IMR-90 (cell line): ENCODE data around the gene APOA4. TPM values are rescaled to one million over a fixed set of nuclear protein-coding genes. Genes with fewer than 3 reads are reported as not detected.

Source experiments
- ATAC-seq: fragments of 200-7000 bp; cut with Tn5 transposase; 2 replicates; pipeline ENCODE4 v1.9.1; 2020; ENCODE audit warnings: low read depth, mild to moderate bottlenecking, moderate library complexity
- BruUV-seq: library from RNA; stranded (reverse); fragments of 400-500 nt; replicated peaks from 2 replicates; lab custom pipeline; 2021; lab: Mats Ljungman, UMichigan
- CTCF ChIA-PET: fragments of 300-600 bp; formaldehyde crosslinking; extraction: SDS; loops from one replicate; lab custom pipeline; 2021; ENCODE audit warnings: antibody characterized with exemption; lab: Yijun Ruan, JAX
- POLR2A ChIA-PET: fragments of 300-600 bp; sonication (Branson Sonifier 250); formaldehyde crosslinking; loops from one replicate; lab custom pipeline; 2022; ENCODE audit warnings: antibody characterized with exemption; ENCODE audit not compliant: unreplicated experiment; lab: Charles Lee
- DNase-seq: peaks from one replicate; pipeline ENCODE4 v3.0.0; 2013
- H2AFZ ChIP-seq: replicated peaks from 2 replicates; pipeline ENCODE3; 2013; ENCODE audit warnings: low read length, mild to moderate bottlenecking; ENCODE audit not compliant: poor library complexity
- H2AK5ac ChIP-seq: 2 replicates; pipeline ENCODE4 v1.6.1; 2013; ENCODE audit warnings: low read depth, low read length, inconsistent platforms
- H2AK9ac ChIP-seq: replicated peaks from 2 replicates; pipeline ENCODE3; 2013; ENCODE audit warnings: mild to moderate bottlenecking, low read depth, low read length, moderate library complexity; ENCODE audit not compliant: poor library complexity
- H2BK120ac ChIP-seq: 2 replicates; pipeline ENCODE4 v1.6.1; 2013; ENCODE audit warnings: low read depth, low read length, inconsistent platforms
- H2BK15ac ChIP-seq: 3 replicates; pipeline ENCODE4 v1.6.1; 2013; ENCODE audit warnings: low read depth, low read length, inconsistent platforms
- H2BK20ac ChIP-seq: 2 replicates; pipeline ENCODE4 v1.6.1; 2013; ENCODE audit warnings: low read depth, mild to moderate bottlenecking, inconsistent platforms, low read length, moderate library complexity
- H2BK5ac ChIP-seq: 2 replicates; pipeline ENCODE4 v1.6.1; 2013; ENCODE audit warnings: mild to moderate bottlenecking, low read depth, low read length, inconsistent platforms; ENCODE audit not compliant: poor library complexity, severe bottlenecking
- H3K14ac ChIP-seq: replicated peaks from 2 replicates; pipeline ENCODE4 v1.6.1; 2013; ENCODE audit warnings: low read depth, low read length, inconsistent platforms
- H3K18ac ChIP-seq: 2 replicates; pipeline ENCODE4 v1.6.1; 2013; ENCODE audit warnings: low read depth, low read length, control low read depth
- H3K23ac ChIP-seq: 2 replicates; pipeline ENCODE4 v1.6.1; 2013; ENCODE audit warnings: low read depth, low read length, inconsistent platforms
- H3K27ac ChIP-seq: 2 replicates; pipeline ENCODE4 v1.5.1; 2013; ENCODE audit warnings: mild to moderate bottlenecking, control low read depth, low read length; ENCODE audit not compliant: insufficient read depth
- H3K27me3 ChIP-seq: 2 replicates; pipeline ENCODE4 v1.6.1; 2013; ENCODE audit warnings: low read length; ENCODE audit not compliant: control insufficient read depth, insufficient read depth
- H3K36me3 ChIP-seq: 2 replicates; pipeline ENCODE4 v1.6.1; 2013; ENCODE audit warnings: low read length, mixed read lengths; ENCODE audit not compliant: control insufficient read depth, insufficient read depth
- H3K4ac ChIP-seq: 2 replicates; pipeline ENCODE4 v1.6.1; 2013; ENCODE audit warnings: low read depth, low read length, inconsistent platforms
- H3K4me1 ChIP-seq: 2 replicates; pipeline ENCODE4 v1.6.1; 2013; ENCODE audit warnings: low read length, mixed read lengths; ENCODE audit not compliant: control insufficient read depth, insufficient read depth
- H3K4me2 ChIP-seq: 2 replicates; pipeline ENCODE4 v1.6.1; 2013; ENCODE audit warnings: low read depth, mild to moderate bottlenecking, control low read depth, low read length, moderate library complexity
- H3K4me3 ChIP-seq: 2 replicates; pipeline ENCODE4 v1.5.1; 2013; ENCODE audit warnings: low read depth, mild to moderate bottlenecking, control low read depth, low read length, moderate library complexity; ENCODE audit not compliant: insufficient read depth
- H3K56ac ChIP-seq: 2 replicates; pipeline ENCODE4 v1.6.1; 2013; ENCODE audit warnings: low read length, inconsistent platforms; ENCODE audit not compliant: insufficient read depth; ENCODE audit errors: extremely low read depth
- H3K79me1 ChIP-seq, 2 experiments: 2 replicates each; pipeline ENCODE4 v1.6.1; 2013; ENCODE audit warnings: low read length in 2 of 2, inconsistent platforms in 1 of 2, low read depth in 1 of 2
- H3K9ac ChIP-seq: 2 replicates; pipeline ENCODE4 v1.6.1; 2013; ENCODE audit warnings: low read depth, low read length, control low read depth
- H3K9me1 ChIP-seq: 2 replicates; pipeline ENCODE4 v1.6.1; 2013; ENCODE audit warnings: low read length, inconsistent platforms; ENCODE audit not compliant: insufficient read depth
- H3K9me3 ChIP-seq: 2 replicates; pipeline ENCODE4 v1.6.1; 2013; ENCODE audit warnings: low read length; ENCODE audit not compliant: control insufficient read depth, insufficient read depth
- H4K20me1 ChIP-seq: 2 replicates; pipeline ENCODE4 v1.6.1; 2013; ENCODE audit warnings: low read length, inconsistent platforms; ENCODE audit not compliant: insufficient read depth
- H4K5ac ChIP-seq: 2 replicates; pipeline ENCODE4 v1.6.1; 2013; ENCODE audit warnings: mild to moderate bottlenecking, low read depth, low read length, control low read depth
- H4K8ac ChIP-seq, 2 experiments: 2 replicates each; pipeline ENCODE4 v1.6.1; 2013; ENCODE audit warnings: low read depth in 2 of 2, low read length in 2 of 2, control low read depth in 1 of 2, inconsistent platforms in 1 of 2
- H4K91ac ChIP-seq: 2 replicates; pipeline ENCODE4 v1.6.1; 2013; ENCODE audit warnings: low read depth, low read length, inconsistent platforms; ENCODE audit not compliant: insufficient read depth
- BHLHE40 ChIP-seq: fragments of 150-350 bp; IDR thresholded peaks from 2 replicates; pipeline ENCODE4 v1.6.1; 2016; ENCODE audit warnings: mild to moderate bottlenecking, low read depth, low read length
- CEBPB ChIP-seq: IDR thresholded peaks from 2 replicates; pipeline ENCODE4 v1.6.1; 2012; ENCODE audit warnings: low read depth, low read length, improper control_type of control experiment
- CHD1 ChIP-seq: IDR thresholded peaks from 2 replicates; pipeline ENCODE4 v1.6.1; 2012; ENCODE audit warnings: low read depth, low read length, improper control_type of control experiment
- FOS ChIP-seq: fragments of 150-350 bp; IDR thresholded peaks from 2 replicates; pipeline ENCODE4 v1.6.1; 2016; ENCODE audit warnings: low read depth, low read length
- MAFK ChIP-seq: IDR thresholded peaks from 2 replicates; pipeline ENCODE4 v1.6.1; 2012; ENCODE audit warnings: low read depth, low read length, improper control_type of control experiment
- MXI1 ChIP-seq: IDR thresholded peaks from 2 replicates; pipeline ENCODE4 v1.6.1; 2012; ENCODE audit warnings: low read depth, mild to moderate bottlenecking, low read length, moderate library complexity, borderline replicate concordance
- NFE2L2 ChIP-seq: fragments of 150-350 bp; IDR thresholded peaks from 2 replicates; pipeline ENCODE4 v1.6.1; 2016; ENCODE audit warnings: low read depth, mild to moderate bottlenecking, low read length
- POLR2A ChIP-seq: IDR thresholded peaks from 2 replicates; pipeline ENCODE4 v1.6.1; 2012; ENCODE audit warnings: mild to moderate bottlenecking, low read depth, low read length
- RAD21 ChIP-seq: IDR thresholded peaks from 2 replicates; pipeline ENCODE4 v1.6.1; 2012; ENCODE audit warnings: low read length, improper control_type of control experiment
- RCOR1 ChIP-seq: IDR thresholded peaks from 2 replicates; pipeline ENCODE4 v1.6.1; 2012; ENCODE audit warnings: mild to moderate bottlenecking, low read length, improper control_type of control experiment; ENCODE audit not compliant: insufficient replicate concordance
- RFX5 ChIP-seq: IDR thresholded peaks from 2 replicates; pipeline ENCODE4 v1.8.0; 2012; ENCODE audit warnings: low read depth, mild to moderate bottlenecking, low read length, moderate library complexity
- SMC3 ChIP-seq: fragments of 150-350 bp; IDR thresholded peaks from 2 replicates; pipeline ENCODE4 v1.6.1; 2016; ENCODE audit warnings: low read depth, mild to moderate bottlenecking, antibody characterized with exemption, low read length, moderate library complexity
- WGBS, 2 experiments: methylation state at CpG; one replicate each; pipeline versions ENCODE4 v1.1.5 to v1.1.7; 2013; ENCODE audit warnings: missing lambda C conversion rate in 2 of 2; ENCODE audit not compliant: insufficient read length in 1 of 2; ENCODE audit errors: extremely low coverage in 2 of 2; 5-methylcytosine and 5-hydroxymethylcytosine counted together
- dilution Hi-C: fragments of 300-500 bp; cut with HindIII; formaldehyde crosslinking; loops from one replicate; pipeline ENCODE4 v1.14.3; 2018; ENCODE audit warnings: low sequenced_read_pairs; ENCODE audit not compliant: unreplicated experiment
- in situ Hi-C: fragments of 300-500 bp; cut with MboI; formaldehyde crosslinking; loops from 3 replicates; pipeline ENCODE4 v1.14.3; 2019; ENCODE audit warnings: low sequenced_read_pairs, inconsistent platforms, mixed read lengths
- intact Hi-C: fragments of 100-400 bp; cut with micrococcal nuclease; formaldehyde crosslinking; loops from 2 replicates; pipeline ENCODE4 v1.10.0; 2022
- polyA plus RNA-seq, 3 experiments: library from polyadenylated mRNA; depleted of rRNA; stranded (reverse); fragments of >200 nt; gene quantifications; 2 replicates each; pipeline ENCODE4 v1.2.3, GENCODE V29; 2012; ENCODE audit warnings: low replicate concordance in 1 of 3
- total RNA-seq: library from RNA; depleted of rRNA; stranded (reverse); fragments of >200 nt; gene quantifications from 2 replicates; pipeline ENCODE4 v1.2.3, GENCODE V29; 2012
- TF ChIP-seq, protein P1 (sequence below): fragments of 150-350 bp; IDR thresholded peaks from 2 replicates; pipeline ENCODE4 v1.6.1; 2016; ENCODE audit warnings: low read depth, mild to moderate bottlenecking, low read length, moderate library complexity, borderline replicate concordance
- TF ChIP-seq, protein P2 (sequence below): fragments of 150-350 bp; IDR thresholded peaks from 2 replicates; pipeline ENCODE4 v1.6.1; 2017; ENCODE audit warnings: mild to moderate bottlenecking, antibody characterized with exemption, low read length, low read depth
- TF ChIP-seq, protein P3 (sequence below): conservative IDR thresholded peaks from 2 replicates; pipeline ENCODE4 v1.5.1; 2012; ENCODE audit warnings: mild to moderate bottlenecking, low read depth, low read length, improper control_type of control experiment

Gene APOA4
- total and polyA plus RNA-seq, 2 of the 4 experiments (the other 2 are of a cell fraction) = not detected

DNA sequence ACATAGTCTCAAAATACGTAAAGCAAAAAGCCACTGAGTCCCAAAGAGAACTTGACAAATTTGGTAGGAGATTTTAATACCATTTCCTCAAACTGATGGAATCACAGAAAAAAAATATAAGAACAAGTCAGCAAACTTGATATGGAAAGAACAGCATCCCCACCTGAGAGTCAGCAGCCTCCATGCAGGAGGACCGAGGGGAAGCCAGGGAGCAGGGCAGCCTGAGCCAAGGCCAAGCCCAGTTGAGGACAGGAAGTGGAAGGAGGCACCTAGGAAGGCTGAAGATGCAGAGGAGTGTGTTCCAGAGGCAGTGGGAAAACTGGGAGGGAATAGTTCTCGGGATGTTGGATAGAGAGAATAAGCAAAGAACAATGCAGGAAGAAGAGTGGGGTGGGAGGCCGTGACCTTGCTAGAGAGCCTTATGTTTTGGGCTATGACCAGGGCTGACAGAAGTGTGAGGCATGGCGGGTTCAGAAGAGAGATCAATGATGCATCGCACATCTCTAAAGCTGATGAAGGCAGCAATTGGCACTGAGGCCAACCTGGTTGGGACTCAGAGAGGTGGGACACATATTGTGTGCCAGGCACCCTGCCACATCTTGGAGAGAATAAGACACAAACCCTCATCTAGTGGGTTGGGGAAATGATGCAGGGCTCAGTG, 15.4 kb downstream of the APOA4 start:
- no TSS peak for BruUV-seq
- no peak overlapping the region for H4K5ac ChIP-seq
- no peak overlapping the region for H2AK9ac ChIP-seq
- 70% methylated on average over 2 of the region's 6 CpGs; no CpG with 5 or more reads in 1 of the 2 experiments for WGBS, 2 experiments
- no peak for DNase-seq
- H3K9ac ChIP-seq = no peak overlapping the region
- no peak overlapping the region for H3K56ac ChIP-seq
- intact Hi-C loops (loop anchor here (1.0 kb wide), 1 partner anchor 11 kb away; no protein-coding TSS in a partner anchor), in situ Hi-C loops (no loop called here), dilution Hi-C loops (no loop called here)
- H3K18ac ChIP-seq = no peak overlapping the region
- no peak overlapping the region for H3K4me2 ChIP-seq
- no peak overlapping the region for H2BK5ac ChIP-seq
- no peak overlapping the region for H3K27ac ChIP-seq
- no peaks in the 10 kb centered on the region for H3K9me3 ChIP-seq
- ChIA-PET CTCF (interaction anchor here (0.6 kb wide), 1 partner anchor 171 kb away, joined by 3 read pairs; no protein-coding TSS in a partner anchor), POLR2A (no interaction called here)
- H4K8ac ChIP-seq = no peak overlapping the region
- H3K79me1 ChIP-seq = no peaks in the 10 kb centered on the region
- no peak overlapping the region for H2BK15ac ChIP-seq
- H3K36me3 ChIP-seq = no peaks in the 10 kb centered on the region
- peaks cover 8% of the 10 kb centered on the region for H3K27me3 ChIP-seq
- no peaks in the 10 kb centered on the region for H3K4me1 ChIP-seq
- H2AFZ ChIP-seq = no peak overlapping the region
- H3K14ac ChIP-seq = no peak overlapping the region
- H4K91ac ChIP-seq = no peak overlapping the region
- H2BK120ac ChIP-seq = no peak overlapping the region
- TF ChIP-seq, protein P1, sequence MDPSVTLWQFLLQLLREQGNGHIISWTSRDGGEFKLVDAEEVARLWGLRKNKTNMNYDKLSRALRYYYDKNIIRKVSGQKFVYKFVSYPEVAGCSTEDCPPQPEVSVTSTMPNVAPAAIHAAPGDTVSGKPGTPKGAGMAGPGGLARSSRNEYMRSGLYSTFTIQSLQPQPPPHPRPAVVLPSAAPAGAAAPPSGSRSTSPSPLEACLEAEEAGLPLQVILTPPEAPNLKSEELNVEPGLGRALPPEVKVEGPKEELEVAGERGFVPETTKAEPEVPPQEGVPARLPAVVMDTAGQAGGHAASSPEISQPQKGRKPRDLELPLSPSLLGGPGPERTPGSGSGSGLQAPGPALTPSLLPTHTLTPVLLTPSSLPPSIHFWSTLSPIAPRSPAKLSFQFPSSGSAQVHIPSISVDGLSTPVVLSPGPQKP = no peak
- TF ChIP-seq RAD21 (no peak), CHD1 (no peak), NFE2L2 (no peak), MXI1 (no peak), FOS (no peak), CEBPB (no peak), RFX5 (no peak), MAFK (no peak), RCOR1 (no peak), BHLHE40 (no peak), SMC3 (no peak), POLR2A (no peak)
- TF ChIP-seq, protein P2, sequence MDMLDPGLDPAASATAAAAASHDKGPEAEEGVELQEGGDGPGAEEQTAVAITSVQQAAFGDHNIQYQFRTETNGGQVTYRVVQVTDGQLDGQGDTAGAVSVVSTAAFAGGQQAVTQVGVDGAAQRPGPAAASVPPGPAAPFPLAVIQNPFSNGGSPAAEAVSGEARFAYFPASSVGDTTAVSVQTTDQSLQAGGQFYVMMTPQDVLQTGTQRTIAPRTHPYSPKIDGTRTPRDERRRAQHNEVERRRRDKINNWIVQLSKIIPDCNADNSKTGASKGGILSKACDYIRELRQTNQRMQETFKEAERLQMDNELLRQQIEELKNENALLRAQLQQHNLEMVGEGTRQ = no peak
- TF ChIP-seq, protein P3, sequence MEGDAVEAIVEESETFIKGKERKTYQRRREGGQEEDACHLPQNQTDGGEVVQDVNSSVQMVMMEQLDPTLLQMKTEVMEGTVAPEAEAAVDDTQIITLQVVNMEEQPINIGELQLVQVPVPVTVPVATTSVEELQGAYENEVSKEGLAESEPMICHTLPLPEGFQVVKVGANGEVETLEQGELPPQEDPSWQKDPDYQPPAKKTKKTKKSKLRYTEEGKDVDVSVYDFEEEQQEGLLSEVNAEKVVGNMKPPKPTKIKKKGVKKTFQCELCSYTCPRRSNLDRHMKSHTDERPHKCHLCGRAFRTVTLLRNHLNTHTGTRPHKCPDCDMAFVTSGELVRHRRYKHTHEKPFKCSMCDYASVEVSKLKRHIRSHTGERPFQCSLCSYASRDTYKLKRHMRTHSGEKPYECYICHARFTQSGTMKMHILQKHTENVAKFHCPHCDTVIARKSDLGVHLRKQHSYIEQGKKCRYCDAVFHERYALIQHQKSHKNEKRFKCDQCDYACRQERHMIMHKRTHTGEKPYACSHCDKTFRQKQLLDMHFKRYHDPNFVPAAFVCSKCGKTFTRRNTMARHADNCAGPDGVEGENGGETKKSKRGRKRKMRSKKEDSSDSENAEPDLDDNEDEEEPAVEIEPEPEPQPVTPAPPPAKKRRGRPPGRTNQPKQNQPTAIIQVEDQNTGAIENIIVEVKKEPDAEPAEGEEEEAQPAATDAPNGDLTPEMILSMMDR = no peak
- H3K4me3 ChIP-seq = no peak overlapping the region
- no peak overlapping the region for H3K23ac ChIP-seq
- H3K4ac ChIP-seq = no peak overlapping the region
- no peak for ATAC-seq
- H3K9me1 ChIP-seq = no peaks in the 10 kb centered on the region
- no peak overlapping the region for H2AK5ac ChIP-seq
- H2BK20ac ChIP-seq = no peak overlapping the region
- no peaks in the 10 kb centered on the region for H4K20me1 ChIP-seq
